DOHH2 (cell line): Measurements from ENCODE around the gene ARL4D.

ENCODE experiments used
- EZH2phosphoT487 ChIP-seq: fragments of 200-600 bp; sonication (generic); IDR thresholded peaks from 2 replicates; pipeline ENCODE4 v1.6.1; 2017; ENCODE audit warnings: borderline replicate concordance, mild to moderate bottlenecking, antibody characterized with exemption, low read length, moderate library complexity, mixed read lengths
- TF ChIP-seq, protein P1 (sequence below): fragments of 200-600 bp; sonication (generic); IDR thresholded peaks from one replicate; pipeline ENCODE4 v1.5.1; 2014; ENCODE audit warnings: antibody characterized with exemption, mild to moderate bottlenecking, low read depth, low read length; ENCODE audit not compliant: poor library complexity, severe bottlenecking

DNA sequence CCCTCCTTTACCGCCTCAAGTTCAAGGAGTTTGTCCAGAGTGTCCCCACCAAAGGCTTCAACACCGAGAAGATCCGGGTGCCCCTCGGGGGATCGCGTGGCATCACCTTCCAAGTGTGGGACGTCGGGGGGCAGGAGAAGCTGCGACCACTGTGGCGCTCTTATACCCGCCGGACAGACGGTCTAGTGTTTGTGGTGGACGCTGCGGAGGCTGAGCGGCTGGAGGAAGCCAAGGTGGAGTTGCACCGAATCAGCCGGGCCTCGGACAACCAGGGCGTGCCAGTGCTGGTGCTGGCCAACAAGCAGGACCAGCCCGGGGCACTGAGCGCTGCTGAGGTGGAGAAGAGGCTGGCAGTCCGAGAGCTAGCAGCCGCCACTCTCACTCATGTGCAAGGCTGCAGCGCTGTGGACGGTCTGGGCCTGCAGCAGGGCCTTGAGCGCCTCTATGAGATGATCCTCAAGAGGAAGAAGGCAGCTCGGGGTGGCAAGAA, 1.1 kb downstream of the ARL4D start:
- TF ChIP-seq EZH2phosphoT487: no peak
- TF ChIP-seq, protein P1, sequence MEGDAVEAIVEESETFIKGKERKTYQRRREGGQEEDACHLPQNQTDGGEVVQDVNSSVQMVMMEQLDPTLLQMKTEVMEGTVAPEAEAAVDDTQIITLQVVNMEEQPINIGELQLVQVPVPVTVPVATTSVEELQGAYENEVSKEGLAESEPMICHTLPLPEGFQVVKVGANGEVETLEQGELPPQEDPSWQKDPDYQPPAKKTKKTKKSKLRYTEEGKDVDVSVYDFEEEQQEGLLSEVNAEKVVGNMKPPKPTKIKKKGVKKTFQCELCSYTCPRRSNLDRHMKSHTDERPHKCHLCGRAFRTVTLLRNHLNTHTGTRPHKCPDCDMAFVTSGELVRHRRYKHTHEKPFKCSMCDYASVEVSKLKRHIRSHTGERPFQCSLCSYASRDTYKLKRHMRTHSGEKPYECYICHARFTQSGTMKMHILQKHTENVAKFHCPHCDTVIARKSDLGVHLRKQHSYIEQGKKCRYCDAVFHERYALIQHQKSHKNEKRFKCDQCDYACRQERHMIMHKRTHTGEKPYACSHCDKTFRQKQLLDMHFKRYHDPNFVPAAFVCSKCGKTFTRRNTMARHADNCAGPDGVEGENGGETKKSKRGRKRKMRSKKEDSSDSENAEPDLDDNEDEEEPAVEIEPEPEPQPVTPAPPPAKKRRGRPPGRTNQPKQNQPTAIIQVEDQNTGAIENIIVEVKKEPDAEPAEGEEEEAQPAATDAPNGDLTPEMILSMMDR: no peak
